ENCODE measurements around the gene SPIRE1.
"Not testable (repeated sequence)": the region's sequence is repeated elsewhere in the genome, so short reads cannot be mapped to it uniquely, and the experiment has no call there.

SPIRE1 gene

DNA sequence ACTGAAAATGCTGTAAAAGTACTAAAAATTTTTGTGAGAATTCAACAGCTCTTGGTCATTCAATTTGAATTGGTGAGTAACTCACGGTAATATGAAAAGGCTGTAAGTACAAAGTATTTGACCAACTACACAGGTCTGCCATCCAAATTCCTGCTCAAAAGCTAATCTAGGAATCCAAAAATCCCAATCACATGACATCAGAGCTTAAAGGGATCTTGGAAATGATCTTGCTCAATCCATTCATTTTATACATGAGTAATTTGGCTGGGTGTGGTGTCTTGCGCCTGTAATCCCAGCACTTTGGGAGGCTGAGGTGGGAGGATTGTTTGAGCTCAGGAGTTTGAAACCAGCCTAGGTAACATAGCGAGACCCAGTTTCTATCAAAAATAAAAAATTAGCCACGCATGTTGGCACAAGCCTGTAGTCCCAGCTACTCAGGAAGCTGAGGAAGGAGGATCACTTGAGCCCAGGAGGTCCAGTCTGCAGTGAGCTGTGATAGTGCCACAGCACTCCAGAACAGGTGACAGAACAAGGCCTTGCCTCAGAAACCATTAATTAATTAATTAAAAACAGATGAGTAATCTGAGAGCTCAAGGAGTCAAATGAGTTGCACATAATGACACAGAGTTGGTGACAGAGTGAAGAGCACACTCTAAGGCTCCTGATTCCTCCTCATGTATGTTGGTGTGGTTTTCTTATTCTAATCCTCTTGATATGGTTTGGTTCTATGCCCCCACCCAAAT lies 19.8 kb downstream of the SPIRE1 start:
- Mint-ChIP-seq H3K27me3 (peaks cover 0 to 12% of the 10 kb centered on the region in 2 donors), H3K4me3 (no peak overlapping the region), H3K36me3 (peaks cover 0 to 1% of the 10 kb centered on the region in 2 donors), H3K27ac (no peak overlapping the region), H3K4me1 (peaks cover 3 to 5% of the 10 kb centered on the region in 2 donors), H3K9me3 (no peaks in the 10 kb centered on the region)
- DNase-seq: no peak
- no peak for ATAC-seq (replicated peaks)

GRCh38 chr18:12637393-12637792 lies 20.5 kb downstream of the SPIRE1 start:
- Mint-ChIP-seq H3K9me3 (no peaks in the 10 kb centered on the region), H3K36me3 (peaks cover 0 to 1% of the 10 kb centered on the region in 2 donors), H3K4me1 (peaks cover 3 to 5% of the 10 kb centered on the region in 2 donors), H3K4me3 (no peak overlapping the region), H3K27ac (no peak overlapping the region), H3K27me3 (peaks cover 0 to 12% of the 10 kb centered on the region in 2 donors)
- ATAC-seq (replicated peaks) (no peak), DNase-seq (no peak)

DNA sequence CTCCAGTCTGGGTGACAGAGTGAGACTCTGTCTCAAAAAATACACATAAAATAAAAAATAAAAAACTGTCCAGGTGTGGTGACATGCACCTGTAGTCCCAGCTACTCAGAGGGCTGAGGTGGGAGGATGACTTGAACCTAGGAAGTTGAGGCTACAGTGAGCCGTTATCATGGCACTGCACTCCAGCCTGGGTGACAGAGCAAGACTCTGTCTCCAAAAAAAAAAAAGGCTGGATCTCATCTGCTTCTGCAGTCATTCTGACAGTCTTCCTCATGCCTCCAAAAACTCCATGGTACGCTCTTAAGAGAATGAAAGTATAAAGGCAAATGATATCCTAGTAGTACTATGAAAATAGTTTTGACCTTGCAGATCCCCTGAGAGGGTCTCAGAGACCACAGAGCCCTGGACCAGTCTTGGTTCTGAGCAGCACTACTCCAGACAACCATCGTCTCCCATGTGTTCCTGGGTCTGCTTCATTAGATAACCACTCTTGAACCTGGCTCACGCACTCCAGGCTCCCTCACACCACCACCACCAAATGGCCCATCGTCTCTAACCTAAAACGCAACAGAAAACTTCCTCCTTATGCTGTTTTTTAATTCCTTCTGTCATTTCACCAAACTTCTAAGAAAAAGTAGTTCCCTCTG lies 26.0 kb downstream of the SPIRE1 start:
- Mint-ChIP-seq H3K27ac (peak overlapping the region; percentile 53), H3K9me3 (peaks cover 0 to 4% of the 10 kb centered on the region in 2 donors), H3K4me3 (no peak overlapping the region), H3K4me1 (no peaks in the 10 kb centered on the region), H3K27me3 (peaks cover 0 to 4% of the 10 kb centered on the region in 2 donors), H3K36me3 (no peaks in the 10 kb centered on the region)
- DNase-seq: no peak
- ATAC-seq (replicated peaks): no peak

- no peak for ATAC-seq (replicated peaks)
- peaks cover 0 to 4% of the 10 kb centered on the region in 2 donors for H3K27me3 Mint-ChIP-seq
- no peak overlapping the region for H3K27ac Mint-ChIP-seq
- peaks cover 0 to 4% of the 10 kb centered on the region in 2 donors for H3K9me3 Mint-ChIP-seq
- no peak for DNase-seq
- no peaks in the 10 kb centered on the region for H3K36me3 Mint-ChIP-seq
- no peaks in the 10 kb centered on the region for H3K4me1 Mint-ChIP-seq
- H3K4me3 Mint-ChIP-seq: no peak overlapping the region
These were observed 27.8 kb downstream of the SPIRE1 start for GRCh38 chr18:12630136-12630535.

- H3K27ac Mint-ChIP-seq: no peak overlapping the region
- no peaks in the 10 kb centered on the region for H3K36me3 Mint-ChIP-seq
- ATAC-seq (replicated peaks): no peak
- no peak for DNase-seq
- peaks cover 0 to 4% of the 10 kb centered on the region in 2 donors for H3K27me3 Mint-ChIP-seq
- H3K4me1 Mint-ChIP-seq: no peaks in the 10 kb centered on the region
- peaks cover 0 to 4% of the 10 kb centered on the region in 2 donors for H3K9me3 Mint-ChIP-seq
- no peak overlapping the region for H3K4me3 Mint-ChIP-seq
These were observed 28.9 kb downstream of the SPIRE1 start for GRCh38 chr18:12628706-12629702.

DNA sequence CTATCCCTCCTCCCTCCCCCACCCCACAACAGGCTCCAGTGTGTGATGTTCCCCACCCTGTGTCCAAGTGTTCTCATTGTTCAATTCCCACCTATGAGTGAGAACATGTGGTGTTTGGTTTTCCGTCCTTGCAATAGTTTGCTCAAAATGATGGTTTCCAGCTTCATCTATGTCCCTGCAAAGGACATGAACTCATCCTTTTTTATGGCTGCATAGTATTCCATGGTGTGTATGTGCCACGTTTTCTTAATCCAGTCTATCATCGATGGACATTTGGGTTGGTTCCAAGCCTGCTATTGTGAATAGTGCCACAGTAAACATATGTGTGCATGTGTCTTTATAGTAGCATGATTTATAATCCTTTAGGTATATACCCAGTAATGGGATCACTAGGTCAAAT lies 30.7 kb downstream of the SPIRE1 start:
- not testable (repeated sequence) for ATAC-seq (replicated peaks); H3K4me1 Mint-ChIP-seq; H3K36me3 Mint-ChIP-seq; DNase-seq; H3K4me3 Mint-ChIP-seq; H3K27me3 Mint-ChIP-seq; H3K9me3 Mint-ChIP-seq; H3K27ac Mint-ChIP-seq

DNA sequence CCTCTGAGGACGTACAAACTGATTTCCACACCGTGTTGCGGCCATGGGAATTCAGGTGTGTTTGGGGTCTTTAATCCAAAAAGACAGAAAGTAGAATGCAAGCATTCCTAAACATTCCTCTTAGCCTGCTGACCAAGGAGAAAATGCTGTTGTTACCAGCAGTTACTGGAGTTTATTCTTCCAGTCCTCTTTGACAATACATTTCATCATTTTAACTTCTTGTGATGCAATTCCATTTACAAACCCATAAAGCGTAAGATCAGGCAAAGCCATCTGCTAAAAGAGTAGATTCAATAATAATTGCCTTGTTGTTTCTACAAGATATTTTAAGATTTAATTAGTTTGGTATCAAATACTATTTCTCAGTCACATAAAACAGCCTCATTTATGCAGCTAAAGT lies 32.7 kb downstream of the SPIRE1 start:
- Mint-ChIP-seq H3K27ac (no peak overlapping the region), H3K27me3 (peaks cover 0 to 4% of the 10 kb centered on the region in 2 donors), H3K9me3 (peaks cover 4 to 7% of the 10 kb centered on the region in 2 donors), H3K4me3 (no peak overlapping the region), H3K4me1 (no peaks in the 10 kb centered on the region), H3K36me3 (no peaks in the 10 kb centered on the region)
- no peak for ATAC-seq (replicated peaks)
- no peak for DNase-seq

- no peak overlapping the region for H3K4me3 Mint-ChIP-seq
- no peak for DNase-seq
- H3K27me3 Mint-ChIP-seq: peaks cover 0 to 4% of the 10 kb centered on the region in 2 donors
- ATAC-seq (replicated peaks): no peak
- H3K27ac Mint-ChIP-seq: no peak overlapping the region
- no peaks in the 10 kb centered on the region for H3K36me3 Mint-ChIP-seq
- H3K4me1 Mint-ChIP-seq: no peaks in the 10 kb centered on the region
- peaks cover 3 to 4% of the 10 kb centered on the region in 2 donors for H3K9me3 Mint-ChIP-seq
These were observed 36.1 kb downstream of the SPIRE1 start for GRCh38 chr18:12621742-12622306.

DNA sequence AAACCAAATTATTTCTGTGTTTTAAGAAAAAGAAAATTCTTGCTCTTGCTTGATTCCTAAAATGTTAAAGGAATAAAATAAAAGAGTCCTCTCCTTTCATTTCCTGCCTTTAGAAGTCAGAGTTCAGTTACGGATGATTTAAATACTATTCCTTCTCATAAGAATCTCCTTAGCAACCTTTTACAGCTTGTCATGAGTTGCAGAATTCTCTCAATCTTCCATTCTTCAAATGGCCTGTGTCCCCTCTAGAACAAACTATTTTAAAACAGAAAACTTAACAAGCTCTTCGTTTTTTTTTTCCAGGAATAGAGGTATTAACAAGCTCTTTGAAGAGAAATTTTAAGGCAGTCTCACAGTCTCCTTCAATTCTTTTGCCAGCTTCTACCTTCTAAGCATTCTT lies 42.2 kb downstream of the SPIRE1 start:
- DNase-seq: no peak
- Mint-ChIP-seq H3K27ac (no peak overlapping the region), H3K9me3 (peaks cover 0 to 1% of the 10 kb centered on the region in 2 donors), H3K36me3 (no peaks in the 10 kb centered on the region), H3K4me3 (no peak overlapping the region), H3K4me1 (no peaks in the 10 kb centered on the region), H3K27me3 (peaks cover under 1 to 9% of the 10 kb centered on the region in 2 donors)
- no peak for ATAC-seq (replicated peaks)

DNA sequence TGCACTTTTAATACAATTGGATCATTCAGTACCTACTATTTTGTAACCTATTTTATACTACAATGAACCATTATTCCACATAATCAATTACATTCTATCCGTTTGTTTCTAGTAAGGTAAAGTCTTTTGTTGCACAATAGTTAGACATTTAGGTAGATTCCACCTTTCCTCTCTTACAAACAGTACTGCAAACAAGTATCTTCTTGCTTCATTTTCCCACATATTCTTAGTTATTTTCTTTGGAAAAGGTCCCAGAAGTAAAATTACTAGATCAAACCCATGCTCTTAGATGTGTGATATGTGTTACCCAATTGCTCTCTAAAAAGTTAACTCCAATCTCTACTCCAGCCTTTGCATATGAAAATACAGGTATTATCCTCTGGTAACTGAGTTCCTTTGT lies 49.6 kb downstream of the SPIRE1 start:
- Mint-ChIP-seq H3K4me3 (no peak overlapping the region), H3K27me3 (peaks cover 7 to 16% of the 10 kb centered on the region in 2 donors), H3K27ac (no peak overlapping the region), H3K9me3 (no peaks in the 10 kb centered on the region), H3K4me1 (no peaks in the 10 kb centered on the region), H3K36me3 (no peaks in the 10 kb centered on the region)
- no peak for ATAC-seq (replicated peaks)
- no peak for DNase-seq

DNA sequence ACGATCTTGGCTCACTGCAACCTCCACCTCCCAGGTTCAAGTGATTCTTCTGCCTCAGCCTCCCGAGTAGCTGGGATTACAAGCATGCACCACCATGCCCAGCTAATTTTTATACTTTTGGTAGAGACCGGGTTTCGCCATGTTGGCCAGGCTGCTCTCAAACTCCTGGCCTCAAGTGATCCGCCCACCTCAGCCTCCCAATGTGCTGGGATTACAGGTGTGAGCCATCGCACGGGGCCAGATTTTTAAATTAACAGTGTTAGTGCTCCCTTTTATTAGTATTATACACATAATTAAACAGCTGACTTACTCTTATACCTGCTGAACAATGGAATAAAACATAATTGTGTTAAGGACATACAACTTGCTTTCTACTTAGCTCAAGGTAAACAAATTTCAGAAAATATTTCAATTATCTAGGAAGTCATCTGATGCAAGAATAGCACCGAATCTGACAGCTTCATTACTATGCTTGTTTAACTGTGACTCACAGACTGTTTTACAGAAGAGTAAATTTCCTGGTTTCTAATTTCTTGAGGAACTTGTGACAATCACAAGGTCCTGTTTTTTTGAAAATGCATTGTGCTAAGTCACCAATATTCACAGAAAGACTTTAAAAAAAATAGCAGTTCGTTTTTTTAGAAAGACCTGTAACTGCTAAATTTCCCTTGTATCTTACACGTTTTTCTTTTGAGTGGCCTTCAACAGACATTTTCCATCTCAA lies 51.2 kb downstream of the SPIRE1 start:
- ATAC-seq (replicated peaks): no peak
- Mint-ChIP-seq H3K36me3 (no peaks in the 10 kb centered on the region), H3K4me1 (no peaks in the 10 kb centered on the region), H3K4me3 (no peak overlapping the region), H3K27ac (no peak overlapping the region), H3K27me3 (peaks cover 7 to 12% of the 10 kb centered on the region in 2 donors), H3K9me3 (no peaks in the 10 kb centered on the region)
- no peak for DNase-seq

GRCh38 chr18:12604445-12605007 lies 53.4 kb downstream of the SPIRE1 start:
- ATAC-seq (replicated peaks): no peak
- H3K4me3 Mint-ChIP-seq: no peak overlapping the region
- H3K27ac Mint-ChIP-seq: no peak overlapping the region
- no peak for DNase-seq
- no peaks in the 10 kb centered on the region for H3K36me3 Mint-ChIP-seq
- H3K4me1 Mint-ChIP-seq: no peaks in the 10 kb centered on the region
- no peaks in the 10 kb centered on the region for H3K9me3 Mint-ChIP-seq
- no peaks in the 10 kb centered on the region for H3K27me3 Mint-ChIP-seq

- ATAC-seq (replicated peaks) (no peak), DNase-seq (no peak)
- Mint-ChIP-seq H3K36me3 (no peaks in the 10 kb centered on the region), H3K27ac (no peak overlapping the region), H3K4me1 (peaks cover 4 to 5% of the 10 kb centered on the region in 2 donors), H3K9me3 (no peaks in the 10 kb centered on the region), H3K4me3 (no peak overlapping the region), H3K27me3 (no peaks in the 10 kb centered on the region)
These were observed 57.9 kb downstream of the SPIRE1 start for GRCh38 chr18:12599966-12600365.
